HG03159 (cell line): ENCODE data around the gene RSAD2.
A peak's percentile ranks its signal among the peaks of the same experiment; 100 is the strongest.
"Not testable (repeated sequence)": the region's sequence is repeated elsewhere in the genome, so short reads cannot be mapped to it uniquely, and the experiment has no call there.

Source experiments
- ATAC-seq: cut with Tn5 transposase; IDR thresholded peaks from one replicate; pipeline ENCODE4 v1.9.1; 2021; ENCODE audit warnings: mild to moderate bottlenecking, moderate library complexity; ENCODE audit not compliant: unreplicated experiment

RSAD2 gene

DNA sequence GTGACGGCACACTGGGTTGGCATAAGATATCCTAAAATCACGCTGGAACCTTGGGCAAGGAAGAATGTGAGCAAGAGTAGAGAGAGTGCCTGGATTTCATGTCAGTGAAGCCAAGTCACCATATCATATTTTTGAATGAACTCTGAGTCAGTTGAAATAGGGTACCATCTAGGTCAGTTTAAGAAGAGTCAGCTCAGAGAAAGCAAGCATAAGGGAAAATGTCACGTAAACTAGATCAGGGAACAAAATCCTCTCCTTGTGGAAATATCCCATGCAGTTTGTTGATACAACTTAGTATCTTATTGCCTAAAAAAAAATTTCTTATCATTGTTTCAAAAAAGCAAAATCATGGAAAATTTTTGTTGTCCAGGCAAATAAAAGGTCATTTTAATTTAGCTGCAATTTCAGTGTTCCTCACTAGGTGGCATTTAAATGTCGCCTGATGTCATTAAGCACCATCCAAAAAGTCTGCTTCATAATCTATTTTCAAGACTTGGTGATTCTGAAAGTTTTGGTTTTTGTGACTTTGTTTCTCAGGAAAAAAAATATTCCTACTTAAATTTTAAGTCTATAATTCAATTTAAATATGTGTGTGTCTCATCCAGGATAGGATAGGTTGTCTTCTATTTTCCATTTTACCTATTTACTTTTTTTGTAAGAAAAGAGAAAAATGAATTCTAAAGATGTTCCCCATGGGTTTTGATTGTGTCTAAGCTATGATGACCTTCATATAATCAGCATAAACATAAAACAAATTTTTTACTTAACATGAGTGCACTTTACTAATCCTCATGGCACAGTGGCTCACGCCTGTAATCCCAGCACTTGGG, 19.6 kb downstream of the RSAD2 start:
- no peak for ATAC-seq

DNA sequence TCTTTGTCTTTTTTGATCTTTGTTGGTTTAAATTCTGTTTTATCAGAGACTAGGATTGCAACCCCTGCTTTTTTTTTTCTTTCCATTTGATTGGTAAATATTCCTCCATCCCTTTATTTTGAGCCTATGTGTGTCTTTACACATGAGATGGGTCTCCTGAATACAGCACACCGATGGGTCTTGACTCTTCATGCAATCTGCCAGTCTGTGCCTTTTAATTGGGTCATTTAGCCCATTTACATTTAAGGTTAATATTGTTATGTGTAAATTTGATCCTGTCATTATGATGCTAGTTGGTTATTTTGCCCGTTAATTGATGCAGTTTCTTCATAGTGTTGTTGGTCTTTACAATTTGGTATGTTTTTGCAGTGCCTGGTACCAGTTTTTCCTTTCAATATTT, 25.0 kb downstream of the RSAD2 start:
- not testable (repeated sequence) for ATAC-seq

DNA sequence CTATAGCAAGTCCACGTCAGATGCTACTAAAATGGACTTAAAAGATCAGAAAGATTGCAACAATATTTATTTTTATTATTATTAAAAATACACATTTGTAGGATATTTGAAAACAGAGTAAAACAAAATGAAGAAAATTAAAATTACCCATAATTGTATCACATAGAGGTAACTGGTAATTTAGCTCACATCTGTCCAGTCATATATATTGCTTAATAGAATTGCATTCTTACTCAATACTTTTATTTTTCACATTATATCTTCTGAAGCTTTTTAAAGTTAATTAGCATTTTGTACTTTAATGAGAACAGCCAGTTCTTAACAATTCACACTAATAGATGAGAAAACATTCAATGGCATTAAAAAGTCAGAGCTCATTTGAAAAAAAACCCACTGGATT, 28.1 kb downstream of the RSAD2 start:
- ATAC-seq: no peak

DNA sequence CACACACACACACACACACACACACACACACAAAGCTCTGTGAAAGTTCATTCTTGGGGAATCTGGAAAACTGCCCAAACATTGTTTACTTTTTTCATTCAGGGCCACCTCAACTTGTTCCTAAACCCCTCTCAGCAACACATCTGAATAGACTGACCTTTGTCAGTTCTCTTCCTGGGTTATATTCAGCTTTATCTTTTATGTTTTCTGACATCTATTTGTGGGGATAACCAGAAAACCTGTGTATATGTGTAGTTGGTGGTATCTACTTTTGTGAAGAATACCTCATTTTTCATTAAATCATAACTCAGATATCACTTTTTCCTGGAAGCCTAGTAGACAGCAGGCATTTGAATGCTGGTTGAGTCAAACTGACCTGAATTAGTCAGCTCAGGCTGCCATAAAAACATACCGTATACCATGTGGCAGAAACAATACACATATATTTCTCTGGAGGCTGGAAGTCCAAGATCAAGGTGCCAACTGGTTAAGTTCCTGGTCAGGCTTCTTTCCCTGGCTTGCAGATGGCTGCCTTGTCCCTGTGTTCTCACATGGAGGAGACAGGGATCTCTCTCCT, 28.7 kb downstream of the RSAD2 start:
- ATAC-seq: no peak

DNA sequence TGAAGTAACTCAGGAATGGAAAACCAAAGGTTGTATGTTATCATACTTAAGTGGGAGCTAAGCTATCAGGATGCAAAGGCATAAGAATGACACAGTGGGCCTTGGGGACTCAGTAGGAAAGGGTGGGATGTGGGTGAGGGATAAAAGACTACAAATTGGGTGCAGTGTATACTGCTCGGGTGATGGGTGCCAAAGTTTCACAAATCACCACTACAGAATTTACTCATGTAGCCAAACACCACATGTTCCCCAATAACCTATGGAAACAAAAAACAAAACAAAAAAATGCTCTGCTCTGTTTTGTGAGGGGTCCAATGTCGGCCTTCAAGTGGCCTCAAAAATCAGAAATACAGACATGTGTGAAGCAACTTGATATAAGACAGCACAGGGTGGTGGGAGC, 30.7 kb downstream of the RSAD2 start:
- ATAC-seq: no peak

DNA sequence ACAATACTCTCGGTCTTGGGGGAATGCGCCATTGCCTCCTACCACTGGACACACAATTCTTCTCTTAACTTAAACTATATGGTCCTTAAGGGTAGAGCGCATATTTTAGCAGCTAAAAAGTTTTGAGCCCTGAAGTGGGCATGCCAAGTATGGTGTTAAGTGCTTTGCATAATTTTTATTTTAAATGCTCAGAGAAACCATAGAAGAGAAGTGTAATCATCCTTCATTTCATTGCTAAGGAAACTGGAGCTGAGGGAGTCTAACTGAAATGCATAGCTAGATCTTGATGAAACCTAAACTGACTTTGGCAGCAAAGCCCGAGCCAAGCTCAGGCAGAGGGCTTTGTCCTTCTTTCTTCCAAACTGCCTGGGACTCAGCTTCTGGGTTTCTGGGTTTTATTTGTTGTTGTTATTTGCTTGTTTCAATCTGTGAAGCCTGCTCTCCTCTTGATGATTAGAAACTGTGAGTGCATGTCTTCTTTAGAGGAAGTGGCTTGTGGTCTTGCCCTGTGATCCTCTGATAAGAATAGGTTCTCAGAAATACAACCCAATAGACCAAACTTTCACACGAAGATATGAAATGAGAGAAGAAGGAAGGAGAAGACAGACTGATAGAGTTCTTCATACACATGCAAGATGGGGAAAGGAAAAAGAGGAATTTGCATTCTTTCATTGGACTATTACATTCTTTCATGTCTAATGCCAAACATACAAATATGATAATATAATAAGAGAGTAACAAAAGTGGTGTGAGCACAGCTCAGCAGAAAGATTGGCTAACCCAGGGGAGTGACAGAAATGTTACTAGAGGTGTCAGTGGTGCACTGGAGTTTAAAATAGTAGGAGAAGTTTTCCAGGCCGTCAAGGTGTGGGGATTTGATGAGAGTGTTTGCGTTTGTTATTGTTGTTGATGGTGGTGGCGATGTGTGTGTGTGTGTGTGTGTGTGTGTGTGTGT, 32.1 kb downstream of the RSAD2 start:
- peak; percentile 99 for ATAC-seq

DNA sequence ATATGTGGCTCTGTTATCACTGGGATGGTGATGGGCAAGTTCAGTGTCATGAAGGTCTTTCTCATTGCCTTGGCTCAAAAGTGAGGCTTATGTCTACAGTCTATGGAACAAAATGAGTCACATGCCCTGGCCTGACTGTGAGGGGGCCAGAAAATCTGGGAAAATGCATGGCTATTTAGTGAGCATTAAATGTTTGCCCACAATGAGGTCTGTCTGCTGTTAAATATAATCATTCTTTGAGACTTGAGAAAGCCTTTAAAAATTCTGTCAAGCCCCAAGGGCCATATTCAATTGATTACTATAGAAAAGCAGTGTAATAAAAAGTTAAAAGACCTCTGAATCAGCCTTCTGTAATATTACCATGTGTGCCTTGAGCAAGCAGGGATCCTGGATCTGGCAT, 34.1 kb downstream of the RSAD2 start:
- no peak for ATAC-seq

DNA sequence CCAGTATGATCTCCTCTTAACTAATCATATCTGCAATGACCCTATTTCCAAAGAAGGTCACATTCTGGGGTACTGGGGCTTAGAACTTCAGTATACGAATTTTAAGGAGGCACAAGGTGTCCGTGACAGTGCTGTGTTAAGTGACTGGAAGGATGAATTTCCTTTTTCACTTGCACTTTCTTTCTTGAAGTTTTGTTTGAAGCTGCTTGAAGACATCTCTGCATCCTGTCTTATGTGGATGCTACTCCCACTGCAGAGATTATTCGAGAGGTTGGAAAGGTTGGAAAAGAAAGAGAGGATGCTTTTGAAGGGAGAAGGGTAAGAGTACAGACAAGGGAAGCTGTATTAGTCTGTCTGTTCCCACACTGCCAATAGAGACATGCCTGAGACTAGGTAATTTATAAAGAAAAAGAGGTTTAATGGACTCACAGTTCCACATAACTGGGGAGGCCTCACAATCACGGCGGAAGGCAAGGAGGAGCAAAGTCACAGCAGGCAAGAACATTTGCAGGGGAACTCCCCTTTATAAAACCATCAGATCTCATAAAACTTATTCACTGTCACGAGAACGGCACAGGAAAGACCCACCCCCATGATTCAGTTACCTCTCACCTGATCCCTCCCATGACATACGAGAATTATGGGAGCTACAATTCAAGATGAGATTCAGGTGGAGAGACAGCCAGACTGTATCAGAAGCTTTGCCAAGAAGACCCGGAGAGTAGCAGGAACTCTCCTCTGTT, 36.0 kb downstream of the RSAD2 start:
- no peak for ATAC-seq

DNA sequence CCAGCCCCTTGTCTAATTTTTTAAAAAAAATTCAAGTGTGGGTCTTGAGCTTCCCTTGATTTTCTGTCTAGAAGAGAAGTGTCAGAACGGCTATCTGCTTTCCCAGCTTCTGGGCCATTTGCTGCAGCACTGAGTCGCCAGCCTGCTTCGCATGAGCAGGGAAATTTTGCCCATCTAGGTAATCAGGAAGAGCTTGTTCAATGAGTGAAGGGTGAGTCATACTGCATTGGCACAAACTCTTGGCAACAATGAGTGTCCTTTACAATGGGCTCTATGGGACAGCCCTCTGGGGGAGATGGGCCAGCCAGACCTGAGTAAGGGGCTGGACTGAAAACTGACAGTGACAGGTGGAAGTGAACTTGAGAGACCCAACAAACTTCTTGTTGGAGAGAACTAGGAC, 37.3 kb downstream of the RSAD2 start:
- no peak for ATAC-seq

DNA sequence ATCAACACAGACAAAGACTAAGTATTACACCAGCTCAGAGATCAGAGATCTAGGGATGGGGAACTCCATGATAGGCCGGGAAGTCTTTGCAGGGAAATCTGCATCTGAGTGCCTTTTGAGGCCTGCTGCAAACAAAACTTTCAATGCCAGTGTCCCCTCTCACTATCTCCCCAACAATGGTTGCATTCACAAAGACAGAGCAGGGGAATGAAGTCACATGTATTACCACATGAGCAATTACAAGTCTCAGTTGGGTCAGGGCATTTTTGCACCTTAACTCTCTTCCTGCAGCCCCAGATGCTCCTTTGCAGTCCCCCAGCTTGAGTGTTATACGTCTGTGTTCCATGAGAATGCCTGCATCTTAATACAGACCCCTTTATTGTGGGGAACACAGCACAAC, 37.8 kb downstream of the RSAD2 start:
- ATAC-seq: no peak

DNA sequence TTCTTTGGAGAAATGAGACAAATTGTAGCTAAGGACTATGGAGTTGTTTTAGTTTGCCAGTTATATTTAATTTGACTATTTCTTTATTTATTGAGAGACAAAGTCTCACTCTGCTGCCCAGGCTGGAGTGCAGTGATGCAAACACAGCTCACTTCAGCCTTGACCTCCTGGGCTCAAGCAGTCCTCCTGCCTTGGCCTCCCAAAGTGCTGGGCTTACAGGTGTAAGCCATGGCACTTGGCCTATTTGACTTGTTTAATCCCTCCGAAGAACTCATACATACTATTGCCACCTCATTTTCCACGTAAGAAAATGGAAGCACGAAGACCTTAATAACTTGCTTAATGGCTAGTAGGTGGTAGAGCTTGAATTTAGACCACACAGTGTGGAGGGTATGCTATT, 38.6 kb downstream of the RSAD2 start:
- ATAC-seq: no peak

DNA sequence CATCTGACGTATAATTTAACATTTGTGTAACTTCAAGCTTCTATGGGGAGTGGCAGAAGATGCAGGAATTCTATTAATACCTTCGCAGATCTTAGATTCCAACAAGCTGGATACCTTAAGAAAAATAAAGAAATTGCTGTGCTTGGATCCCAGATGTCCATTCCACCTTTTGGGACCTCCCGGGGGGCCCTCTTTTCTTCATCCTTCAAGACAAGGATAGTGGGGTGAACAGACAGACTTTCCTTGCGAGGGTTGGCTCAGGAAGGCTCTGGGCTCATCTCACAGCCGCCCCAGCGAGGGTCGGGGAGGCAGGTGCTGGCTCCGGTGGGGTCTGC, 39.1 kb downstream of the RSAD2 start:
- no peak for ATAC-seq

DNA sequence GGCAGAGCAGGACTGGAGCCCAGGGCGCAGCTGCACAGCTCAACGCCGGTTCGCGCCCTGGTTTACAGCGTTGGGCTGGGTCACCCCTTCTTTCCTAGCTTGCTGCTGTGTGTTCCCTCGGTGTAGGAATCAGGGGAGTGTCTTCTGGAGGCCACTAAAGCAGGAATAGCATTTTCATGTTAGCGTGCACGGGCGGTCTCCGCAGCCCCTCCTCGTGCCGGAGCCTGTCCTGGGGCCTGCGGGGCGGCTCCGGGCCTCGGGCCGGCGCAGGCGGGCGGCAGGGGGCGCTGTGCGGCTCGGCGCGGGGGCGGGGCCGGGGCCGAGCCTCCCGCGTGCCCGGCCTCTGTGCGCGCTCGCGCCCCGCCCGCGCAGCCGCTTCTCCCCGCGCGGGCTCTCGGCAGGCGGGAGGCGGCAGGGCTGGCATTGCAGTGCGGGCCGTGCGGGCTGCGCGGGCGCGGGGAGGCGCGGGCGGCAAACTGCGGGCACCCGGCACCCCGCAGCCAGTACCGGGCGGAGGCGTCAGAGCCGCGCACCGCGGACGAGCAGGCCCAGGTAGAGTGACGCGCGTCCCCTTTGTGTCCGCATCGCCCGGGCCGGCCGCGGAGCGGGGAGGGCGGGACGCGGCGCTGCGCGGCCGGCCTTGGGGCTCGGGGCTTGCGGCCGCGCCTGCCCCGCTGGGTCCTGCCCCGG, 39.6 kb downstream of the RSAD2 start, which contains the start of gene RNF144A:
Gene RNF144A (plus strand): TSS at position 342 of the 690 bp plus-strand sequence. CDS start 79,515 bp downstream, outside the sequence.
- peak; percentile 89 for ATAC-seq

DNA sequence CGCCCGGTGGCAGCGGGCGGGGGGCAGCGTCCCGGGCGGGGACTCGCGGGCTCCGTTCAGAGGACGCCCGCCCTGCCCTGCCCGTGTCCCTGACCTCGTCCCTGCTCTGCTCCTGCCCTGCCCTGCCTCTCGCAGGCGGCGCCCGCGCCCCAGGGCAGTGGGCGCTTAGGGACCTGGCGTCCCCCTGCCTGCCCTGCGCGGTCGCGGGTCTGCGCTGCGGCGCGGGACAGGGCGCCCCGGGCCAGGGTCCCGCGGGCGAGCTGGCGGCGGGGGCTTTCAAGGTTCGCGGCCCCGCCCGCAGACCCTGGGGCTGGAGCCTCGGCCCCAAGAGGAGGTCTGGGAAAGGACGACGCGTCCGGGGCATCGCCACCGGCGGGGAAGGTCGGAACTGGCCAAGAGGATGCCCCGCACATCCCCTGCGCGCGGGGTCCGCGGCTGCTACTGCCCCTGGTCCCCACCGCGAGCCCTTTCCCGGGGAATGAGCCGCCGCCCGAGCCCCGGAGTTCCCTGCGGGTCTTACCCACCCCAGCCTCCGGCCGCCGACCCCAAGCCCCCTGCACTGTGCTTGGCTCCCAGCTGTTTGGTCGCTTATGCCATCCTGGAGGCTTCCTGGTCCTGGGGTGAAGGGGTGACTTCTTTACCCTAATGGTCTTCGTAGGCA, 40.3 kb downstream of the RSAD2 start:
- peak; percentile 26 for ATAC-seq

DNA sequence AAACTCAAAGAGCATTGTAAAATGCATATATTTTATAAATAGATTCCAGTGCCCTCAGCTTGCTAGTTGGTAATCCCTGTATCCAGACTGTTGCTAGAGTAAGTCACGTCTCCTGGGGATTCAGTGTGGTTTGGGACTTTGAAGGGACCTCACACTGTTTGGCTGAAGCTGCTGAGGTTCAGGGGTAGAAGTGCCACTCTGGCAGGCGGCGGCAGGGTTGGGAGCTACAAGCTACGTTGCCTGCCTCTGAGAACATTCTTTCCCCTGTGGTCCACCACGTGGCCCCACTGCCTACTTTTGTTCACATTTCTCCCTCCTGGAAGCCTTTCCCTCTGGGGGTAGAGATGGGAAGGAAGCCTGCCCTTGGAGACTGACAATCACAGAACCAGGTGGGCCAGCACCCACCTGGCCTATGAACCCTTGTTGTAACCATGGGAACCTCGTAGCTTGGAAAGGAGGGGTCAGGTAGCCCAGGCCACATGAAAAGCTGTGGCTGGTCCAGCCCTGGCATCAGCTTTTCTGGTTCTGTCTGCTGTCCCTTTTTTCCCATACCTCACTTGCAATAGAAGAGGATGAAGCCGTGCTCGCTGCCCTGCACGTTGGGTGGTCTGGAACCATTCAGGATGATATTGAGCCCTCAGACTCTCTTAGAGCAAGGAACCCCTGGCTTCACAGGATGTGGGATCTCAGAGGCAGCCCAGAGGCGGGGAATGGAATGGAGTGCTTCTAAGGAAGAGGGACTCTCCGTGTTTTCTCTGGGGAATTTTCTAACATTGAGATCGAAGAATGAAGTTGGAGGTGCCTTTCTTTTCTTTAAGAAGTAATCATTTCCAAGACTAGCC, 42.5 kb downstream of the RSAD2 start:
- ATAC-seq: no peak

DNA sequence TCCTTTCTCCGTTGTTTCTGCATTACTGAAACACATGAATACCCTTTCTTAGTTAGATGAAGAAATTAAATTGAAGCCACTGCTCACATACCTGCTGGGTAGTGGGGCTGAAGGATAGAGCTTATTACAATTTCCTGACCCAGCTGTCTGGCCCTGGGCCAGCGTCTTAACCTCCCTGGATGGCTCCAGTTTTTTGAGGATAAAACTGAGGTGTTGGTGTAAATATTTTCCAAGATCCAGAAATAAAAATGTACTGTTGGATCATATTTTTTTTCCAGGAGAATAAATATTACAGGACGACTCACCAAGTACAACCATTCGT, 43.1 kb downstream of the RSAD2 start:
- no peak for ATAC-seq

DNA sequence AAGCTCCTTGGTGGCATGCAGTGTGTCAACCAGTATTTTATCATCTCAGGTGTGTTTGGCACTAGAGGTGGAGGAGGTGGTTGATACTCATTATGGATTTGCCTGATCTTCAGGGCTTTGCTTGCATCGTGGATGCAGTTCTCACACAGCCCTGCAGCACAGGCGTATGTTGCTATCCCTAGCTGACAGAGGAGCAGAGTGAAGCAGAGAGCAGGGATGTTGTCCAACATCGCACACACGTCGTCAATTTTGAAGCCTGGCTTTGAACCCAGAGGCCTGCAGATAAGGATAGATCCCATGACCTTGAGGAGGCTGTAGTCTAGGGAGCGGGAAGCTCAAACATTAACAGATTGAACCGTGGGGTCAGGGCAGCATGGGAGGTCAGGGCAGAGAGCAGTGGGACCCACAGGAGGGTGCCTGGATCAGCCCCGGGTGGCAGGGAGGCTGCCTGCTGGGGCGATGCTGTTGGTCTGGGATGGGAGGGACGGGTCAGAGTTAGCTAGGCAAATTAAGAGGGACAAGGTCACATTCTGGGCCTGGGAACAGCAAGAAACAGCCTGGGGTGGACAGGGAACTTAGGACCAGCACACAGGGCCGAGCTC, 43.8 kb downstream of the RSAD2 start:
- ATAC-seq: no peak

DNA sequence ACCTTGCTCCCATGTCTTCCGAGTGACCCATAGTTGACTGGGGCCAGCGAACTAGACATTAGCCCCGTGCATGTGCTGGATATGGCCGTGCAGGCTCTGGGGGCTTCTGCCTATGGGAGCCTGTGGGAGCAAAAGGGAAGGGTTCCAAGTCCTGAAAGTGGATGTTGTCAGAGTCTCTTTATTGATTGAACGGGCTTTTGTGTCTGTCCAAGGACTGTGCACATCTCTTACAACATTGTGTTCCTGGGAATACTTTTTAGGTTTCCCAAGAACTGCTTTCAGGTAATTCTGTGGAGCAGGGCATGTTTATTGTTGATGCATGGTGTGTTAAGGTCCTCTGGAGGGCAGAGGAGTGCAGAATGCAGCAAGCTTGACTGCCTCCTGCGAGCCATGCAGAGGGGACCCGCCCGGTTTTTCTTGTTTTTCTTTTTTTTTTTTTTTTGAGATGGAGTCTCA, 44.7 kb downstream of the RSAD2 start:
- no peak for ATAC-seq

DNA sequence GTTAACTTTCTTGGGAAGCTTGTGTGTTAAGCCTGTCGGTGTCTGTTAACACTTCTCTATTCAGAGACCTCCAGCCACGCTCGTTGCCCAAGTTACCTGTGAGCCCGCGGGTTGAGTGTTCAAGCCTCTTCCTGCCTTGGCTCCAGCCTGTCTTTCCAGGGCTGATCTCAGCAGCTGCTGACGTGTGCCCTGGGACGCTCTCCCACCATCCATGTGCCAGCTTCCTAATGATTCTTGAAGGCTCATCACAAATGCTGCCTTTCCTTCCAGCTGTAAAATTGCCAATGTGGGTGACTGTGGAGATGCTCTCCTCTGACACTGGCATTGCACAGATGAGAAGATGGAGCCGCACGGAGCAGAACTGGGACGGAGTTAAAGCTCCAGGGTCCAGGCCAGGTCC, 45.7 kb downstream of the RSAD2 start:
- no peak for ATAC-seq
